ENCODE results near the gene BPIFB4.

BPIFB4 gene

DNA sequence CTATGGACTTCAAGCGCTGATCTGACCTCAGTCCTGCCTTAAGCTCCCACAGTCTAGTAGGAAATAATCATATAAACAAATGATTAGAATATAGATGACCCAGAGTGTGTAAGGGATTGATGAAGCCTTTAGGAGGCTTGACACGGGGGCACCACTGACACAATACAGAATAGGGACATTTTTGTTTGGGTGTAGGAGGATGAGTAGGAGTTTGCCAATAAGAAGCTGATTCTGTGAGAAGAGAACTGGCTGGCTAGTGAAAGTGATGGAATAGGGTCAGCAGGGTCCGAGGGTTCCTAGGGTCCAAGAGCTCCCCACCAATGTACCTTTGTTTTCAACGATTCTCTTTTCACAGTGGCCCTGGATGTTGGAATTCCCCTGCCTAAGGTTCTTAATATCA, 7.1 kb upstream of the BPIFB4 start:
- TF ChIP-seq, protein P1, sequence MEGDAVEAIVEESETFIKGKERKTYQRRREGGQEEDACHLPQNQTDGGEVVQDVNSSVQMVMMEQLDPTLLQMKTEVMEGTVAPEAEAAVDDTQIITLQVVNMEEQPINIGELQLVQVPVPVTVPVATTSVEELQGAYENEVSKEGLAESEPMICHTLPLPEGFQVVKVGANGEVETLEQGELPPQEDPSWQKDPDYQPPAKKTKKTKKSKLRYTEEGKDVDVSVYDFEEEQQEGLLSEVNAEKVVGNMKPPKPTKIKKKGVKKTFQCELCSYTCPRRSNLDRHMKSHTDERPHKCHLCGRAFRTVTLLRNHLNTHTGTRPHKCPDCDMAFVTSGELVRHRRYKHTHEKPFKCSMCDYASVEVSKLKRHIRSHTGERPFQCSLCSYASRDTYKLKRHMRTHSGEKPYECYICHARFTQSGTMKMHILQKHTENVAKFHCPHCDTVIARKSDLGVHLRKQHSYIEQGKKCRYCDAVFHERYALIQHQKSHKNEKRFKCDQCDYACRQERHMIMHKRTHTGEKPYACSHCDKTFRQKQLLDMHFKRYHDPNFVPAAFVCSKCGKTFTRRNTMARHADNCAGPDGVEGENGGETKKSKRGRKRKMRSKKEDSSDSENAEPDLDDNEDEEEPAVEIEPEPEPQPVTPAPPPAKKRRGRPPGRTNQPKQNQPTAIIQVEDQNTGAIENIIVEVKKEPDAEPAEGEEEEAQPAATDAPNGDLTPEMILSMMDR (IDR thresholded peaks at IDR 0.05; ENCODE audit: low read depth, low read length, missing control alignments): no peak
- no peak overlapping the region for H3K4me3 ChIP-seq (ENCODE audit: low read depth, low read length)
- no peak for DNase-seq (ENCODE audit: low read depth)

DNA sequence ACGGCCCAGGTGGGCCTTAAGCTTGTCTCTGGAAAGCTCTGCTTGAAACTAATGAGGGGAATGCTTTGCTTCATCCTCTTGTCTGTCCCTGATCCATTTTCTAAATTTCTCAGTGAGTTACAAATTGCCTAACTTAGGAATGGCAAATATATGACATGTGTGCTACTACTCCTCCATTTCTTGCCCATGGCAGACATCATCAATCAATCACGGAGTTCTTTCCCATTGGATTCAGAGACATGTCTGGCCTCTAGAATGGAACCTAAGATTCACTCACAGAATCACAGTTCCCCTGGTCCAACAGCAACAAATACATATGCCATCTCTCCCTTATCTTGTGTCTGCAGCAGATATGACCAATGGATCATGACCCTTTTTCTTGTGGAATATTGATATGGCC, 6.6 kb upstream of the BPIFB4 start:
- no peak overlapping the region for H3K4me3 ChIP-seq (ENCODE audit: low read depth, low read length)
- TF ChIP-seq, protein P1 (IDR thresholded peaks at IDR 0.05; ENCODE audit: low read depth, low read length, missing control alignments): no peak
- no peak for DNase-seq (ENCODE audit: low read depth)

DNA sequence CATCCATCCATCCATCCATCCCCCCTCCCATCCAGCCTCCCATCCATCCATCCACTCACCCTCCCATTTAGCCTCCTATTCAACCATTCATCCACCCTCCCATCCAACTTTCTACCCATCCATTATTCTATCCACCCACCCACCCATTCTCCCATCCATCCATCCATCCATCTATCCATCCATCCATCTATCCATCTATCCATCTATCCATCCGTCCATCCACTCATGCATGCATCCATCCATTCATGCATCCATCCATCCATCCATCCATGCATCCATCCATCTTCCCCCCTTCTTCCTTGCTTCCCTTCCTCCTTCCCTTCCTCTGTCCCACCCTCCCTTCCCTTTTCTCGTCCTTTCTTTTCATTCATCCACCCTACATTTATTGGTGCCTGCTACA, 4.8 kb upstream of the BPIFB4 start:
- no peak overlapping the region for H3K4me3 ChIP-seq (ENCODE audit: low read depth, low read length)
- TF ChIP-seq, protein P1 (IDR thresholded peaks at IDR 0.05; ENCODE audit: low read depth, low read length, missing control alignments): no peak
- no peak for DNase-seq (ENCODE audit: low read depth)

GRCh38 chr20:33075281-33075680, 4.2 kb upstream of the BPIFB4 start:
- no peak overlapping the region for H3K4me3 ChIP-seq (ENCODE audit: low read depth, low read length)

DNA sequence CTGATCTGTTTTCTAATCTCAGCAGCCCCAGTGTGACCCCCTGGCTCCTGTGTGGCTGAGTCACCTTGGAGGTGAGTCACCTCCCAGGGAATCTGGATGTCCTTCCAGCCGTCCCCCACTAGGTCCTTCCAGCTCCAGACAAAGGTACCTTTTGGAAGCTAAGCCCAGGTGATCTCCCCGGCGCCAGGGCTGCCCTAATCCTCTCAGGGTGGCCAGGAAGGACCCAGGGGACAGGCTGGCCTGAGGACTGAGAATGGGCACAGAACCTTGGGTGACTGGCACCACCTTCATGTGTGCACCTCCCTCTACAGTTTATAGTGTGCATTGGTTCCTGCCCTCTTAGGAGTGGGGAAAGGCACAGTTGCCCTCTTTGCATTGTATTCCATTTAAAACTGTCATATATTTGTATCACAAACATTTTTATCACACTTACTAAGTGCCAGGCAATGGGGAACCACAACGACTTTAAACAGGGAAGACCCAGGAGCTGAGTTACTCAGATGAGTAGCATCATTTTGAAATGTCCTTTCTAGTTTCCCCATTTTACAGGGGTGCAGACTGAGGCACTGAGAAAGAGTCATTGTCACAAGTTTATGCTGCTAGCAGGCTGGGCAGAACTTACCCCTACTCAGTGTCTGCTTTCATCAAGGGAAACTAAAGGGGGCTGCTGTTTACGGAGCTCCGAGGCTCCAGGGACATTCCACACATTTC, 2.6 kb upstream of the BPIFB4 start:
- no peak overlapping the region for H3K4me3 ChIP-seq (ENCODE audit: low read depth, low read length)
- DNase-seq (ENCODE audit: low read depth): no peak
- TF ChIP-seq, protein P1 (IDR thresholded peaks at IDR 0.05; ENCODE audit: low read depth, low read length, missing control alignments): peak; percentile 59

More at GRCh38 chr20:33075281-33075680, 4.2 kb upstream of the BPIFB4 start:
- DNase-seq (ENCODE audit: low read depth): no peak
- TF ChIP-seq, protein P1 (IDR thresholded peaks at IDR 0.05; ENCODE audit: low read depth, low read length, missing control alignments): no peak

DNA sequence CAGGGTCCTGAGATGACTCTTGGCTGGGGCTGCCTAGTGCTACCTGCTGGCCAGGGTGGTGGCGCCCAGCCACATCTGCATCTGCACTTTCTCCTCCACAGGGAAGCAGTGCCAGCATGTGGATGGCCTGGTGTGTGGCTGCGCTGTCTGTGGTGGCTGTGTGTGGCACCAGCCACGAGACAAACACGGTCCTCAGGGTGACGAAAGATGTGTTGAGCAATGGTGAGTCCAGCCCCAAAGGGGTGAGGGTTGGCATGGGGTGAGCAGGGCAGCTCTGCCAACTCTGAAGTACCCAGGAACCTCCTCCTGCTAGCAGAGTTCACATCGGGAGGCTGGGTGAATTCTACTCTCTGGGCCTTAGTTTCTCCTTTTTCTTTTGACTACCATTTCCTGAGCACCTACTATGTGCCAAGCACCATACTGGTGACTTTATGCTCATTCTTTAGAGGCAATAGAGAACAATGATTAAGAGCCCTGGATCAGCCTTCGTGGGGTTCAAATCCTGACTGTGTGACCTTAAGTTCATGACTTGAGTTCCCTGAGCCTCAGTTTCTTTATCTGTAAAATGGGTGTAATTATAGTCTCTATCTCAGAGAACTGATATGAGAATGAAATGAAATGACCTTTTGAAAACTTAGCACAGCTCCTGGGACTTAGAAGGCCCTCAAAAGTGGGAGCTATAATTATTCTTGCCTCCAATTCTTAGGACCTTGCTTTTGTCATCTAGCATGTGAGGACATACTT, 2.1 kb downstream of the BPIFB4 start:
- TF ChIP-seq, protein P1 (IDR thresholded peaks at IDR 0.05; ENCODE audit: low read depth, low read length, missing control alignments): no peak
- no peak for DNase-seq (ENCODE audit: low read depth)

More for the DNA sequence above, 2.1 kb downstream of the BPIFB4 start:
- no peak overlapping the region for H3K4me3 ChIP-seq (ENCODE audit: low read depth, low read length)

Data from GM12864 (cell line).